H1 (cell line): ENCODE results near the gene CACNA1C. TPM values are rescaled to one million over a fixed set of nuclear protein-coding genes. Genes with fewer than 3 reads are reported as not detected.

ENCODE experiments used
- CTCF ChIA-PET: fragments of 300-600 bp; sonication (Branson Sonifier 250); formaldehyde crosslinking; loops from one replicate; lab custom pipeline; 2021; ENCODE audit not compliant: partially characterized antibody; lab: Charles Lee
- POLR2A ChIA-PET: fragments of 300-600 bp; sonication (Branson Sonifier 250); formaldehyde crosslinking; loops from one replicate; lab custom pipeline; 2021; ENCODE audit warnings: inconsistent platforms; ENCODE audit not compliant: partially characterized antibody; lab: Charles Lee
- DNase-seq, 2 experiments: peaks; one replicate each; pipeline versions ENCODE4 v3.0.0 to v3.0.0-alpha.2; 2010 to 2022; ENCODE audit warnings: low spot score in 2 of 2, low read depth in 1 of 2, mixed read lengths in 1 of 2
- FAIRE-seq: peaks from 2 replicates; lab custom pipeline; 2011; peaks lifted over from hg19 to GRCh38; lab: Jason Lieb, UNC
- H2AFZ ChIP-seq: 2 replicates; pipeline ENCODE4 v1.8.1; 2012; ENCODE audit warnings: low read length, inconsistent platforms
- H2AK5ac ChIP-seq: 2 replicates; pipeline ENCODE4 v1.6.1; 2013; ENCODE audit warnings: low read depth, low read length
- H2BK120ac ChIP-seq: replicated peaks from 2 replicates; pipeline ENCODE3; 2013; ENCODE audit warnings: low read depth, low read length, inconsistent platforms
- H2BK12ac ChIP-seq: 2 replicates; pipeline ENCODE4 v1.6.1; 2013; ENCODE audit warnings: low read depth, low read length
- H2BK15ac ChIP-seq: 2 replicates; pipeline ENCODE4 v1.6.1; 2013; ENCODE audit warnings: low read length
- H2BK20ac ChIP-seq: 2 replicates; pipeline ENCODE4 v1.6.1; 2013; ENCODE audit warnings: low read length
- H2BK5ac ChIP-seq: 2 replicates; pipeline ENCODE4 v1.6.1; 2013; ENCODE audit warnings: low read depth, low read length
- H3K14ac ChIP-seq: 2 replicates; pipeline ENCODE4 v1.6.1; 2013; ENCODE audit warnings: inconsistent platforms; ENCODE audit not compliant: insufficient read length
- H3K18ac ChIP-seq: 2 replicates; pipeline ENCODE4 v1.6.1; 2013; ENCODE audit warnings: low read length; ENCODE audit errors: extremely low read depth
- H3K23ac ChIP-seq: 2 replicates; pipeline ENCODE4 v1.6.1; 2013; ENCODE audit warnings: inconsistent platforms; ENCODE audit not compliant: insufficient read length
- H3K23me2 ChIP-seq: 2 replicates; pipeline ENCODE4 v1.6.1; 2013; ENCODE audit warnings: low read depth, low read length
- H3K27ac ChIP-seq: 2 replicates; pipeline ENCODE4 v1.6.1; 2011; ENCODE audit warnings: low read depth, low read length, inconsistent platforms
- H3K27me3 ChIP-seq, 4 experiments: replicated peaks in 1 of 4; 1 replicate in 1 of 4; 2 replicates in 3 of 4; pipeline versions ENCODE4 v1.6.1 to v1.8.1; 2011 to 2013; ENCODE audit warnings: low read length in 3 of 4, mild to moderate bottlenecking in 3 of 4, inconsistent platforms in 2 of 4, mixed read lengths in 2 of 4, moderate library complexity in 1 of 4; ENCODE audit not compliant: control insufficient read depth in 3 of 4, insufficient read depth in 3 of 4; ENCODE audit errors: extremely low read depth in 1 of 4
- H3K36me3 ChIP-seq, 4 experiments: 2 replicates each; pipeline versions ENCODE4 v1.6.1 to v1.8.1; 2011 to 2013; ENCODE audit warnings: mild to moderate bottlenecking in 4 of 4, low read length in 3 of 4, moderate library complexity in 2 of 4, control low read depth in 1 of 4, inconsistent platforms in 1 of 4; ENCODE audit not compliant: insufficient read depth in 4 of 4, control insufficient read depth in 2 of 4
- H3K4ac ChIP-seq: replicated peaks from 2 replicates; pipeline ENCODE3; 2013; ENCODE audit warnings: low read length, low read depth, mixed read lengths, inconsistent platforms; ENCODE audit not compliant: insufficient read length
- H3K4me1 ChIP-seq, 4 experiments: replicated peaks in 1 of 4; 1 replicate in 1 of 4; 2 replicates in 3 of 4; pipeline versions ENCODE4 v1.6.1 to v1.8.1; 2011 to 2013; ENCODE audit warnings: low read length in 3 of 4, inconsistent platforms in 2 of 4, mixed read lengths in 1 of 4; ENCODE audit not compliant: insufficient read depth in 4 of 4, control insufficient read depth in 3 of 4
- H3K4me2 ChIP-seq, 2 experiments: 2 replicates each; pipeline versions ENCODE4 v1.6.1 to v1.8.1; 2011 to 2013; ENCODE audit warnings: low read depth in 2 of 2, low read length in 2 of 2, control low read depth in 1 of 2, inconsistent platforms in 1 of 2, mild to moderate bottlenecking in 1 of 2; ENCODE audit not compliant: insufficient read depth in 1 of 2
- H3K4me3 ChIP-seq, 4 experiments: fragments of 200-600, 300-600 bp in 1 of 4; sonication (generic), shearing (Covaris generic), sonication (Bioruptor Twin) in 1 of 4; 2 replicates each; pipeline versions ENCODE4 v1.5.1 to v1.8.1; 2011 to 2016; ENCODE audit warnings: low read length in 4 of 4, low read depth in 3 of 4, control low read depth in 2 of 4, inconsistent platforms in 2 of 4, mild to moderate bottlenecking in 2 of 4, mixed read lengths in 1 of 4, moderate library complexity in 1 of 4; ENCODE audit not compliant: insufficient read depth in 2 of 4; ENCODE audit errors: extremely low read depth in 1 of 4
- H3K56ac ChIP-seq: replicated peaks from 2 replicates; pipeline ENCODE3; 2013; ENCODE audit warnings: low read depth, mild to moderate bottlenecking, mixed read lengths, low read length, inconsistent platforms; ENCODE audit not compliant: insufficient read length
- H3K79me1 ChIP-seq: 2 replicates; pipeline ENCODE4 v1.6.1; 2013; ENCODE audit warnings: low read depth, low read length, control low read depth
- H3K79me2 ChIP-seq, 2 experiments: 2 replicates each; pipeline versions ENCODE4 v1.6.1 to v1.8.1; 2012 to 2013; ENCODE audit warnings: low read length in 2 of 2, mild to moderate bottlenecking in 2 of 2, inconsistent platforms in 1 of 2; ENCODE audit not compliant: insufficient read depth in 2 of 2, control insufficient read depth in 1 of 2
- H3K9ac ChIP-seq, 4 experiments: replicated peaks in 1 of 4; 1 replicate in 1 of 4; 2 replicates in 3 of 4; pipeline versions ENCODE4 v1.6.1 to v1.8.1; 2011 to 2013; ENCODE audit warnings: low read depth in 3 of 4, low read length in 3 of 4, control low read depth in 2 of 4, mild to moderate bottlenecking in 2 of 4, moderate library complexity in 2 of 4, inconsistent platforms in 1 of 4; ENCODE audit errors: extremely low read depth in 1 of 4
- H3K9me3 ChIP-seq, 2 experiments: 2 replicates each; pipeline versions ENCODE4 v1.6.1 to v1.8.1; 2012 to 2013; ENCODE audit warnings: mild to moderate bottlenecking in 2 of 2, moderate library complexity in 2 of 2, control low read depth in 1 of 2, inconsistent platforms in 1 of 2, low read depth in 1 of 2, low read length in 1 of 2, mixed read lengths in 1 of 2; ENCODE audit not compliant: insufficient read depth in 2 of 2
- H4K20me1 ChIP-seq, 2 experiments: replicated peaks in 1 of 2; 2 replicates each; pipeline versions ENCODE3 to v1.8.1; 2011 to 2013; ENCODE audit warnings: inconsistent platforms in 2 of 2, low read length in 2 of 2, mild to moderate bottlenecking in 1 of 2; ENCODE audit not compliant: insufficient read depth in 2 of 2, control insufficient read depth in 1 of 2
- H4K5ac ChIP-seq: 2 replicates; pipeline ENCODE4 v1.6.1; 2013; ENCODE audit warnings: low read length, low read depth, mixed read lengths, inconsistent platforms; ENCODE audit not compliant: insufficient read length
- H4K8ac ChIP-seq: 2 replicates; pipeline ENCODE4 v1.8.0; 2013; ENCODE audit warnings: mild to moderate bottlenecking, moderate library complexity, low read length, inconsistent platforms; ENCODE audit not compliant: insufficient read depth; ENCODE audit errors: extremely low read depth
- H4K91ac ChIP-seq: replicated peaks from 2 replicates; pipeline ENCODE3; 2013; ENCODE audit warnings: low read length, mixed read lengths, inconsistent platforms; ENCODE audit not compliant: insufficient read length
- SIRT6 ChIP-seq: IDR thresholded peaks from one replicate; pipeline ENCODE4 v1.7.1; 2012; ENCODE audit warnings: low read length, inconsistent platforms
- SRF ChIP-seq: IDR thresholded peaks from 2 replicates; pipeline ENCODE4 v1.6.1; 2011; ENCODE audit warnings: mild to moderate bottlenecking, low read depth, low read length, moderate library complexity
- TAF7 ChIP-seq: optimal IDR thresholded peaks from 2 replicates; pipeline ENCODE3; 2011; ENCODE audit warnings: low read depth, mild to moderate bottlenecking, inconsistent platforms, low read length, moderate library complexity, borderline replicate concordance
- USF2 ChIP-seq: IDR thresholded peaks from 2 replicates; pipeline ENCODE4 v1.6.1; 2011; ENCODE audit warnings: low read length, improper control_type of control experiment
- WGBS, 2 experiments: shearing (Covaris generic) in 1 of 2; methylation state at CpG; one replicate each; pipeline versions ENCODE4 v1.1.6 to v1.1.7; 2013 to 2015; ENCODE audit warnings: low lambda C conversion rate in 2 of 2, mixed read lengths in 2 of 2, inconsistent platforms in 1 of 2, low coverage in 1 of 2, missing lambda C conversion rate in 1 of 2; ENCODE audit not compliant: insufficient replicate concordance in 2 of 2, insufficient coverage in 1 of 2, insufficient read length in 1 of 2; ENCODE audit errors: extremely low coverage in 1 of 2, missing lambda C conversion rate in 1 of 2; 5-methylcytosine and 5-hydroxymethylcytosine counted together
- polyA plus RNA-seq, 7 experiments: library from polyadenylated mRNA; depleted of rRNA in 3 of 7; stranded (reverse) in 5 of 7; unstranded in 2 of 7; fragments of >200 nt in 5 of 7; fragments of 200-250 nt in 2 of 7; gene quantifications; 1 replicate in 5 of 7; 2 replicates in 1 of 7; 4 replicates in 1 of 7; pipeline versions ENCODE4 v1.2.1 to v1.2.3, GENCODE V29; 2011 to 2013; ENCODE audit warnings: missing spikeins in 2 of 7, mixed read lengths in 2 of 7
- total RNA-seq: library from RNA; stranded (reverse); fragmentation: NEBNext Ultra II Directional; extraction: Animal tissue kit (Norgen Biotek cat#: 25700); gene quantifications from 2 replicates; pipeline ENCODE4 v1.2.1, GENCODE V29; 2021

The CACNA1C gene
- total and polyA plus RNA-seq, 2 of the 8 experiments (the other 6 are each of a cell fraction or from before 2014, with no cell fraction given), result 1.3 TPM

GRCh38 chr12:2503762-2504161 lies 451.0 kb downstream of the CACNA1C start:
- WGBS, 2 experiments, result 91% methylated on average over 7 of the region's 7 CpGs; no CpG with 5 or more reads in 1 of the 2 experiments
- Histone ChIP-seq H3K36me3 (no peaks in the 10 kb centered on the region), H4K20me1 (no peaks in the 10 kb centered on the region), H3K4me3 (no peak overlapping the region), H2BK20ac (no peak overlapping the region), H3K79me2 (no peaks in the 10 kb centered on the region), H4K8ac (no peak overlapping the region), H2BK15ac (no peak overlapping the region), H2AFZ (no peak overlapping the region), H2BK5ac (no peak overlapping the region), H4K91ac (no peak overlapping the region), H3K79me1 (no peaks in the 10 kb centered on the region), H3K14ac (no peak overlapping the region), H3K4me2 (no peak overlapping the region), H3K27ac (no peak overlapping the region), H3K4ac (no peak overlapping the region), H3K23ac (no peak overlapping the region), H3K23me2 (no peaks in the 10 kb centered on the region), H3K18ac (no peak overlapping the region), H3K56ac (no peak overlapping the region), H3K27me3 (no peaks in the 10 kb centered on the region), H3K9me3 (no peaks in the 10 kb centered on the region), H2BK12ac (no peak overlapping the region), H2AK5ac (no peak overlapping the region), H2BK120ac (no peak overlapping the region), H4K5ac (no peak overlapping the region), H3K4me1 (0 out of 7 replicates have a peak, but pooled peaks cover 0 to 2% (median 0%) of the 10 kb centered on the region in 4 experiments), H3K9ac (no peak overlapping the region)
- no peak for TF ChIP-seq USF2
- no peak for TF ChIP-seq SIRT6
- TF ChIP-seq TAF7, result no peak
- TF ChIP-seq SRF, result no peak
- ChIA-PET CTCF (interaction anchor here (0.6 to 1.9 kb wide), 4 partner anchors 10 to 190 kb away, joined by 3 to 5 read pairs (median 4); no protein-coding TSS in a partner anchor), POLR2A (no interaction called here)
- DNase-seq (no peak), FAIRE-seq (no peak)
